Activated T-helper 2 cell treated with anti-CD3 and anti-CD28 coated beads, Interferon-gamma antibody, Interleukin-2, Interleukin-4, amounts not matched to agents 10 μg/mL and 5 μg/mL and 100 μg/mL, durations not matched to agents 14 hours and 24 hours and 36 hours (primary cell): Measurements from ENCODE around the gene UGT2B10. TPM values are rescaled to one million over a fixed set of nuclear protein-coding genes. Genes with fewer than 3 reads are reported as not detected.
"Not testable (repeated sequence)": the region's sequence is repeated elsewhere in the genome, so short reads cannot be mapped to it uniquely, and the experiment has no call there.

ENCODE experiments used
- DNase-seq: peaks from one replicate; pipeline ENCODE4 v3.0.0; 2021; ENCODE audit warnings: low spot score
- H3K27ac Mint-ChIP-seq: one replicate; pipeline ENCODE4 v1.8.0; 2021; ENCODE audit warnings: mixed read lengths
- H3K27me3 Mint-ChIP-seq: one replicate; pipeline ENCODE4 v1.8.0; 2021; ENCODE audit warnings: low read depth, mixed read lengths
- H3K36me3 Mint-ChIP-seq: one replicate; pipeline ENCODE4 v1.8.0; 2021; ENCODE audit warnings: low read depth, mixed read lengths
- H3K4me1 Mint-ChIP-seq: one replicate; pipeline ENCODE4 v1.8.0; 2021; ENCODE audit warnings: low read depth, mixed read lengths
- H3K4me3 Mint-ChIP-seq: one replicate; pipeline ENCODE4 v1.8.0; 2021; ENCODE audit warnings: low read depth, mild to moderate bottlenecking, moderate library complexity, mixed read lengths
- H3K9me3 Mint-ChIP-seq: one replicate; pipeline ENCODE4 v1.8.0; 2021; ENCODE audit warnings: mixed read lengths
- intact Hi-C: fragments of 100-400 bp; cut with micrococcal nuclease; formaldehyde crosslinking; loops from one replicate; pipeline ENCODE4 v1.15.1; 2023
- total RNA-seq: library from RNA; stranded (reverse); gene quantifications from 2 replicates; pipeline ENCODE4 v1.2.3, GENCODE V29; 2022

The UGT2B10 gene
- total RNA-seq, result not detected in 2 replicates

GRCh38 chr4:68815617-68816409 is at the start of gene UGT2B10:
TSS of gene UGT2B10 (plus strand) at chr4:68815994. CDS start at chr4:68816020, 26 bp downstream.
- H3K27ac Mint-ChIP-seq, result not testable (repeated sequence)

GRCh38 chr4:68771836-68772235 is 44.0 kb upstream of the UGT2B10 start:
- H3K4me1 Mint-ChIP-seq, H3K4me3 Mint-ChIP-seq, intact Hi-C loops, H3K27me3 Mint-ChIP-seq, H3K27ac Mint-ChIP-seq, DNase-seq, H3K9me3 Mint-ChIP-seq, H3K36me3 Mint-ChIP-seq: not testable (repeated sequence)

More at GRCh38 chr4:68815617-68816409, at the start of gene UGT2B10:
- DNase-seq, H3K27me3 Mint-ChIP-seq, H3K9me3 Mint-ChIP-seq, H3K4me3 Mint-ChIP-seq, H3K4me1 Mint-ChIP-seq, intact Hi-C loops, H3K36me3 Mint-ChIP-seq: not testable (repeated sequence)

- Mint-ChIP-seq H3K4me3 (no peak overlapping the region), H3K27me3 (no peaks in the 10 kb centered on the region), H3K27ac (no peak overlapping the region), H3K36me3 (no peaks in the 10 kb centered on the region), H3K4me1 (no peaks in the 10 kb centered on the region), H3K9me3 (no peaks in the 10 kb centered on the region)
- intact Hi-C loops, result no loop called here
- DNase-seq, result no peak
Measured at GRCh38 chr4:68773699-68774098, 42.1 kb upstream of the UGT2B10 start.

GRCh38 chr4:68780232-68780631 is 35.6 kb upstream of the UGT2B10 start:
- no peak overlapping the region for H3K27ac Mint-ChIP-seq
- no peak for DNase-seq
- no peak overlapping the region for H3K4me3 Mint-ChIP-seq
- H3K4me1 Mint-ChIP-seq, result no peaks in the 10 kb centered on the region
- H3K36me3 Mint-ChIP-seq, result no peaks in the 10 kb centered on the region
- intact Hi-C loops, result no loop called here
- H3K9me3 Mint-ChIP-seq, result peaks cover 11% of the 10 kb centered on the region
- no peaks in the 10 kb centered on the region for H3K27me3 Mint-ChIP-seq

- Mint-ChIP-seq H3K4me1 (no peaks in the 10 kb centered on the region), H3K36me3 (no peaks in the 10 kb centered on the region), H3K27me3 (no peaks in the 10 kb centered on the region), H3K4me3 (no peak overlapping the region), H3K9me3 (no peaks in the 10 kb centered on the region), H3K27ac (no peak overlapping the region)
- intact Hi-C loops, result no loop called here
- DNase-seq, result no peak
Measured at GRCh38 chr4:68797048-68797447, 18.7 kb upstream of the UGT2B10 start.

- Mint-ChIP-seq H3K27me3 (no peaks in the 10 kb centered on the region), H3K27ac (no peak overlapping the region), H3K4me3 (no peak overlapping the region), H3K36me3 (no peaks in the 10 kb centered on the region), H3K9me3 (no peaks in the 10 kb centered on the region), H3K4me1 (no peaks in the 10 kb centered on the region)
- DNase-seq, result no peak
- intact Hi-C loops, result no loop called here
Measured at GRCh38 chr4:68797618-68798017, 18.2 kb upstream of the UGT2B10 start.

- H3K27me3 Mint-ChIP-seq, result no peaks in the 10 kb centered on the region
- H3K9me3 Mint-ChIP-seq, result no peaks in the 10 kb centered on the region
- no peak overlapping the region for H3K27ac Mint-ChIP-seq
- intact Hi-C loops, result no loop called here
- no peak for DNase-seq
- no peaks in the 10 kb centered on the region for H3K4me1 Mint-ChIP-seq
- H3K36me3 Mint-ChIP-seq, result no peaks in the 10 kb centered on the region
- no peak overlapping the region for H3K4me3 Mint-ChIP-seq
Measured at GRCh38 chr4:68803013-68803412, 12.8 kb upstream of the UGT2B10 start.

GRCh38 chr4:68808060-68808459 is 7.7 kb upstream of the UGT2B10 start:
- intact Hi-C loops, result no loop called here
- no peaks in the 10 kb centered on the region for H3K4me1 Mint-ChIP-seq
- no peak overlapping the region for H3K4me3 Mint-ChIP-seq
- no peak overlapping the region for H3K27ac Mint-ChIP-seq
- H3K36me3 Mint-ChIP-seq, result no peaks in the 10 kb centered on the region
- H3K9me3 Mint-ChIP-seq, result no peaks in the 10 kb centered on the region
- no peak for DNase-seq
- no peaks in the 10 kb centered on the region for H3K27me3 Mint-ChIP-seq

- Mint-ChIP-seq H3K4me3 (no peak overlapping the region), H3K27me3 (no peaks in the 10 kb centered on the region), H3K27ac (no peak overlapping the region), H3K36me3 (no peaks in the 10 kb centered on the region), H3K4me1 (no peaks in the 10 kb centered on the region), H3K9me3 (no peaks in the 10 kb centered on the region)
- no peak for DNase-seq
- intact Hi-C loops, result no loop called here
Measured at GRCh38 chr4:68810919-68811318, 4.9 kb upstream of the UGT2B10 start.

GRCh38 chr4:68816410-68817265 is 844 bp downstream of the UGT2B10 start:
- DNase-seq, H3K4me1 Mint-ChIP-seq, intact Hi-C loops, H3K27me3 Mint-ChIP-seq, H3K27ac Mint-ChIP-seq, H3K9me3 Mint-ChIP-seq, H3K36me3 Mint-ChIP-seq, H3K4me3 Mint-ChIP-seq: not testable (repeated sequence)

GRCh38 chr4:68817386-68817785 is 1.6 kb downstream of the UGT2B10 start:
- H3K4me1 Mint-ChIP-seq, result no peaks in the 10 kb centered on the region
- no peaks in the 10 kb centered on the region for H3K9me3 Mint-ChIP-seq
- intact Hi-C loops, result no loop called here
- no peaks in the 10 kb centered on the region for H3K27me3 Mint-ChIP-seq
- H3K4me3 Mint-ChIP-seq, result no peak overlapping the region
- no peak for DNase-seq
- H3K36me3 Mint-ChIP-seq, result no peaks in the 10 kb centered on the region
- no peak overlapping the region for H3K27ac Mint-ChIP-seq

- intact Hi-C loops, H3K36me3 Mint-ChIP-seq, DNase-seq, H3K4me1 Mint-ChIP-seq, H3K27ac Mint-ChIP-seq, H3K4me3 Mint-ChIP-seq, H3K27me3 Mint-ChIP-seq, H3K9me3 Mint-ChIP-seq: not testable (repeated sequence)
Measured at GRCh38 chr4:68818030-68818462, 2.3 kb downstream of the UGT2B10 start.

- intact Hi-C loops, result no loop called here
- no peaks in the 10 kb centered on the region for H3K4me1 Mint-ChIP-seq
Measured at GRCh38 chr4:68831642-68832041, 15.8 kb downstream of the UGT2B10 start.

More at GRCh38 chr4:68831642-68832041, 15.8 kb downstream of the UGT2B10 start:
- Mint-ChIP-seq H3K36me3 (no peaks in the 10 kb centered on the region), H3K27me3 (no peaks in the 10 kb centered on the region), H3K27ac (no peak overlapping the region), H3K9me3 (no peaks in the 10 kb centered on the region), H3K4me3 (no peak overlapping the region)
- no peak for DNase-seq
